Testis (tissue), 2 donors: ENCODE results near the gene B3GALNT2.

Source experiments
- POLR2A ChIP-seq: fragments of 450-650 bp; IDR thresholded peaks from one replicate; pipeline ENCODE4 v1.6.1; 2017; ENCODE audit warnings: antibody characterized with exemption, mild to moderate bottlenecking, moderate library complexity
- TF ChIP-seq, protein P1 (sequence below), 3 experiments: fragments of 450-650 bp in 2 of 3; fragments of 200-600 bp in 1 of 3; sonication (generic) in 1 of 3; IDR thresholded peaks; one replicate each; pipeline ENCODE4 v1.5.1; 2016 to 2019; ENCODE audit warnings: antibody characterized with exemption in 3 of 3, mild to moderate bottlenecking in 2 of 3, moderate library complexity in 1 of 3

DNA sequence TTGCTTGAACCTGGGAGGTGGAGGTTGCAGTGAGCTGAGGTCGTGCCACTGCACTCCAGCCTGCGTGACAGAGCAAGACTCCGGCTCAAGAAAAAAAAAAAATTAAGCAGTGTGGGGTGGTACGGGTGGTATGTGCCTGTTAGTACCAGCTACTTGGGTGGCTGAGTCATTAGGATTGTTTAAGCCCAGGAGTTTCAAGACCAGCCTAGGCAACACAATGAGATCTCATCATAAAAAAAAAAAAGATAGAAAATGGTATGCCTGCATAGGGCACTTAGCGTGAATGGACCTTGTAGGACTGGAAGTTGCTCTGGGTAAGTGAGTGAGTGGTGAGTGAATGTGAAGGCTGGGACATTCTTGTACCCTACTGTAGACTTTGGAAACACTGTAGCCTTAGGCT is 100.1 kb downstream of the B3GALNT2 start:
- TF ChIP-seq, protein P1, sequence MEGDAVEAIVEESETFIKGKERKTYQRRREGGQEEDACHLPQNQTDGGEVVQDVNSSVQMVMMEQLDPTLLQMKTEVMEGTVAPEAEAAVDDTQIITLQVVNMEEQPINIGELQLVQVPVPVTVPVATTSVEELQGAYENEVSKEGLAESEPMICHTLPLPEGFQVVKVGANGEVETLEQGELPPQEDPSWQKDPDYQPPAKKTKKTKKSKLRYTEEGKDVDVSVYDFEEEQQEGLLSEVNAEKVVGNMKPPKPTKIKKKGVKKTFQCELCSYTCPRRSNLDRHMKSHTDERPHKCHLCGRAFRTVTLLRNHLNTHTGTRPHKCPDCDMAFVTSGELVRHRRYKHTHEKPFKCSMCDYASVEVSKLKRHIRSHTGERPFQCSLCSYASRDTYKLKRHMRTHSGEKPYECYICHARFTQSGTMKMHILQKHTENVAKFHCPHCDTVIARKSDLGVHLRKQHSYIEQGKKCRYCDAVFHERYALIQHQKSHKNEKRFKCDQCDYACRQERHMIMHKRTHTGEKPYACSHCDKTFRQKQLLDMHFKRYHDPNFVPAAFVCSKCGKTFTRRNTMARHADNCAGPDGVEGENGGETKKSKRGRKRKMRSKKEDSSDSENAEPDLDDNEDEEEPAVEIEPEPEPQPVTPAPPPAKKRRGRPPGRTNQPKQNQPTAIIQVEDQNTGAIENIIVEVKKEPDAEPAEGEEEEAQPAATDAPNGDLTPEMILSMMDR (IDR thresholded peaks at IDR 0.05) = no peak
- no peak for TF ChIP-seq POLR2A
